Measurements from ENCODE around the gene ABCB8.

ABCB8 gene

DNA sequence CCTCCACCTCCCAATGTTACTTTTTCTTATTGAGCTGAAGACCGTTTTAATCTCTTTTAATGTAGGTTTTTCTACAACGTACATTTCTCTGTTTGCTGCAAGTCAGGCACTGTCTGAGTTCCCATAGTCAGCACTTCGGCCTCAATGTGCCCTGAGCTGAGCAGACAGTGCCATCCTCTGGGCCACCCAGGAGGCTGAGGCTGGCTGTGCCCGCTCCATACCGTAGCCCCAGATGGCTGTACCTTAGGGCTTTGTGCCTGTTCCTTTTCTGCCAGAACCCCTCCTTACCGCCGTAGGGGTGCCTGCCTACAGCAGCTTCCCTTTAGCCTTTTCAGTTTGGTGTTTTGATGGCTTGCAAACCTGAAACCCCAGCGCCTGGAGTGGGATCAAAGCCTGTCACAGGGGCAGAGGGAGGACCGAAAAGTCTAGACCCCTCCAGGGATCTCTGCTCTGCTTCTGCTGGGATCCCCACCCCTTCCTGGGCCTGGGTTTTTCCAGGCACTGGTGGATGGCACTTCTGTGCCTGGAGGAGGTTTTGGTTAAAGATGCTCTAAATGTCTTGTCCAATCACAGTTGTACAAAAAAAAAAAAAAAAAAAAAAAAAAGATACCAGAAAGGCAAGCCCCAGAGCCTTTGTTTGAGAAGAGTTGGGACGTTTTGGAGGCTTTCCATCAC, 67.0 kb downstream of the ABCB8 start:
- TF ChIP-seq, protein P1, sequence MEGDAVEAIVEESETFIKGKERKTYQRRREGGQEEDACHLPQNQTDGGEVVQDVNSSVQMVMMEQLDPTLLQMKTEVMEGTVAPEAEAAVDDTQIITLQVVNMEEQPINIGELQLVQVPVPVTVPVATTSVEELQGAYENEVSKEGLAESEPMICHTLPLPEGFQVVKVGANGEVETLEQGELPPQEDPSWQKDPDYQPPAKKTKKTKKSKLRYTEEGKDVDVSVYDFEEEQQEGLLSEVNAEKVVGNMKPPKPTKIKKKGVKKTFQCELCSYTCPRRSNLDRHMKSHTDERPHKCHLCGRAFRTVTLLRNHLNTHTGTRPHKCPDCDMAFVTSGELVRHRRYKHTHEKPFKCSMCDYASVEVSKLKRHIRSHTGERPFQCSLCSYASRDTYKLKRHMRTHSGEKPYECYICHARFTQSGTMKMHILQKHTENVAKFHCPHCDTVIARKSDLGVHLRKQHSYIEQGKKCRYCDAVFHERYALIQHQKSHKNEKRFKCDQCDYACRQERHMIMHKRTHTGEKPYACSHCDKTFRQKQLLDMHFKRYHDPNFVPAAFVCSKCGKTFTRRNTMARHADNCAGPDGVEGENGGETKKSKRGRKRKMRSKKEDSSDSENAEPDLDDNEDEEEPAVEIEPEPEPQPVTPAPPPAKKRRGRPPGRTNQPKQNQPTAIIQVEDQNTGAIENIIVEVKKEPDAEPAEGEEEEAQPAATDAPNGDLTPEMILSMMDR (IDR thresholded peaks at IDR 0.05; ENCODE audit: borderline replicate concordance, insufficient read depth, low read depth, low read length): no peak
- H3K4me3 ChIP-seq (ENCODE audit: low read depth, low read length): no peak overlapping the region

DNA sequence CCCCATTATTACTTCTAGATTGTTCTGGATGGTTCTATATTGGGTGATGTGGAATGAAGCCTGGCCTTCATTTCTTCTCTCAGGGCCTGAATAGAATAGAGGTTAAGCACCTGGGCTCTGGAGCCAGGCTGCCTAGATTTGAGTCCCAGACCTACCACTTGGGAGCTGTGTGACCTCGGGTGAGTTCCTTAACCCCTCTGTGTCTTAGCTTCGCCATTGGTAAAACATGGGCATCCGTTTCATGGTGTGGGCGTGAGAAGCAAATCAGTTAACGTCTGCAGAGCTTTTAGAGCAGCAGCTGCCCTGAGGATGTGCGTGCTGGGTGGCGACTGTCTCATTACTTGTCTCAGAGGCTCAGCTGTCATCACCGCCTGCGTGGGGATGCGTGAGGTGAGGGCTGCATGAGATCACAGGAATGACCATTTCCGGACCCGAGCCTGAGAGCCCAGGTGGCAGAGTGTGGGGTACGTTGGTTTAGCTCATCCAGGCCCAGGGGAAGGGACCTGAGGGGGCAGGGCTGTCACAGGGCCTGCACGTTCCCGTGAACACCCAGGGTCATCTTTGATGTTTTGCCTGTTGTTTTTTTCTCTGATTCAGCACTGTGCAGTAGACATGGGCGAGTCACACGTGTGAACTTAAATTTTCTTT, 67.7 kb downstream of the ABCB8 start:
- H3K4me3 ChIP-seq (ENCODE audit: low read depth, low read length): no peak overlapping the region
- TF ChIP-seq, protein P1 (IDR thresholded peaks at IDR 0.05; ENCODE audit: borderline replicate concordance, insufficient read depth, low read depth, low read length): no peak

Data from GM12875 (cell line).